Stimulated activated CD8-positive, alpha-beta memory T cell treated with anti-CD3 and anti-CD28 coated beads, Interleukin-2, amount 100 ng/mL, for 48 hours (primary cell): Measurements from ENCODE around the gene HAND1.

Experiments used
- DNase-seq, 2 donors: peaks; one replicate each; pipeline ENCODE4 v3.0.0-alpha.2; 2020; ENCODE audit warnings: low read depth in 2 of 2

Gene HAND1

DNA sequence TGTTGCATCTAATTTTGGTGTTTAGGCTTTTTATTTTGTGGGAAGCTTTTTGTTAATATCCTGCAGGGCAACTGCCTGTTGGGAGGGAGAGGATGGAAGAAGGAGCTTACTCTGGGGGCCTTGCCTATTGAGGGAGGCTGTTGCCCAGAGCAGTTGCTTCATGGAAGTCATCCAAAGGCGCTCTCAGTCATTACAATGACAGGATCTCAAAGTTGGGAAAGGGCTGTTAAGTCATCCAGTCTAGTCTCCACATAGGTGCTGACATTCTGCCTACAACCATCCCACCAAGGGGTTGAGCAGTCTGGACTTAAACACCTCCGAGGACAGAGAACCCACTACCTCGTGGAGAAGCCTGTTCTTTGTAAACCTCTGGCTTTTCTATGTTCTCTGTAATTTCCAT is 19.0 kb downstream of the HAND1 start:
- no peak for DNase-seq

DNA sequence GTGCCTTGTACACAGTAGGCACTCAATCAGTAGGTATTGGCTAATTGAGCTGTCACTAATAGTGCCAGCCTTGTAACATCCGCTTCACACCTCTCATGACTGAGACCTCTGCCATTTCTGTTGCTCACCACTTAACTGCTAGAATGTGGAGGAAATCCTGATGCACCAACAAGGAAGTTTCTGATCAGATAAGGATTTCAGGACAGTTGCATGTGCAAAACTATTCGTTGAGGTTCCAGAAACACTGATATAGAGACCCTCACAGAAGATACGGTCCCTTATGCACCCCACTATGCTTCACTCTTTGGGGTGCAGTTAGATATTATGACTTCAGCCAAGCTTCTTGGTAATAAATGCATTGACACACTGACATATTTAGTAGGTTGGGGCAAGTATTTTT is 21.5 kb downstream of the HAND1 start:
- no peak for DNase-seq

DNA sequence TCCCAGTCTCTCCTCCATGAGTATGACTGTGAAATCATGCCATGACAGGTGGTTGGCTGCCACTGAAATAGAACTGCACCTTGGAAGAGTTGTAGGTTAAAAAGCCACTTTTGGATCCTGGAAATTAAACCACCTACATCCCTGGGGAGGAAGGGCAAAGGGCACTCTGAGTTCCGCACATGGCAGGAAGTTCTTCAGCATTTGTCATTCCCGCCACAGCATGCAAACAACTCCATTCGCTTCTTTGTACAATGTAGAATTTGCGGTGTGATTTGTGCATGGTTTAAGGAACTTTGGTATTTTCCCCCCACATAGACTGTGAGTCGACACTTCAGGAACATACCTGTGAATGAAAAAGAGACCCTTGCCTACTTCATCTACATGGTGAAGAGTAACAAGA is 22.4 kb downstream of the HAND1 start:
- no peak for DNase-seq

DNA sequence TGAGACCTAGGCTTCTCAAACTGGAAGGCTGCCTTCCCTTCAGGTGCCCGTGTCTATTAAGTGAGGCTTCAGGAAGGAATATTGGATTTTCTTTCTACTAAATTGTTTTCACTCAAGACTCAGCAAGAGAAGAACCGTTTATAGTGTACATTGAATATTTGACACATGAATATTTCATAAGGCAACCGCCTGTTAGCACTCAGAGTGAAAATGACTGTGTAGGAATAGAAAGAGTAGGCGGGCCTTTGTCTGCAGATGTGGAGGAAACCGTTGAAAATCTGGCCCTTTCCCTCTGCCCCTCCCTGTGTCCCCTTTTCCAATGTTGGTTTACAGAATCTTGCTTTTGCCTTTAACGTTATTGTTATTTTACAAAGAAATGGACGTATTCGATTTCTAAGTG is 26.1 kb downstream of the HAND1 start:
- DNase-seq: no peak

DNA sequence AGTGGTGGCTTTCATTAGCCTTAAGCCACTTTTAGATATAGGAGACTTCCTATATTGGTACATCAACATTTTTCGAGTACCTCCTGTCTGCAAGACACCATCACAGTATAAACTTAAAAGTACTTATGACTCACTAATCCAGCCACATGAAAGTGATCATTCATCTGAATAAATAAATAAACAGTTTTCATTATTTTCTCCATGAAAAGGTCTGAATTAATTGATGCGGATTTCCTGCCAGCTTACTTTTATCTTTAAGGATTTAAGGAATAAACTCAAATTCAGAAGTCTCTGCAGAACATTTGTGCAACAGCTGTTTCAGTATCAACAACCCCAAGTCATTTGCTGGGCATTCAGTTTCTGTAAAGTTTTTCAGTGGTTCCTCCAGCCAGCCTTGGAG is 28.2 kb downstream of the HAND1 start:
- no peak for DNase-seq

DNA sequence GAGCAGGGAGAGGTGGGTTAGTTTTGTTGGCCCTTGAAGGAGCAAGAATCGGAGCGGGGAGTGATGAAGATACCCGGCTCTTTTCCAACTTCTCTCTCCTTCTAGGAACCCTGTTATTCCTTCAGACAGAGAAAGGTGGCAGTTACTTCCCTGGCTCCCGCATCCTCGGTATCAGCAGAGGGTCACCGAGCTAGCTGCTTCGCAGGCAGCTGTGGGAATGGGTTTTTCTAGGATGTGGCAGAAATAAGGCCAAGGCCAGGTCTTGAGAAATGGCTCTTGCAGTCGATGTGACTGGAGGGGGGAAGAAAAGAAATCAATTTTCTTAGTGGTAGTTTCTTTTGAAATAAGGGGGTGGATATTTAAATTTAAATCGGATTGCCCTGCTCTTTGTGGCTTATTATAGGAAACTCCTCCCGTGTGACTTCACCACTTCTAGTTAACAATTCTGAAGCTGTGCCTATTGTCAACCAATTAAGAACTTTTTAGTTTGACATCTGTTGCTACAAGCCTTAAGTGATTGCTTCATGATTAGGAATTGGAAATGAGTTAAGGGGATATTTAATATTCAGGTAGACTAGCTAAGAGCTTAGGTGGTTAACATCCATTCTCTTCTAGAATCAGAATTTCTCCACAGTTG is 30.8 kb downstream of the HAND1 start:
- no peak for DNase-seq

DNA sequence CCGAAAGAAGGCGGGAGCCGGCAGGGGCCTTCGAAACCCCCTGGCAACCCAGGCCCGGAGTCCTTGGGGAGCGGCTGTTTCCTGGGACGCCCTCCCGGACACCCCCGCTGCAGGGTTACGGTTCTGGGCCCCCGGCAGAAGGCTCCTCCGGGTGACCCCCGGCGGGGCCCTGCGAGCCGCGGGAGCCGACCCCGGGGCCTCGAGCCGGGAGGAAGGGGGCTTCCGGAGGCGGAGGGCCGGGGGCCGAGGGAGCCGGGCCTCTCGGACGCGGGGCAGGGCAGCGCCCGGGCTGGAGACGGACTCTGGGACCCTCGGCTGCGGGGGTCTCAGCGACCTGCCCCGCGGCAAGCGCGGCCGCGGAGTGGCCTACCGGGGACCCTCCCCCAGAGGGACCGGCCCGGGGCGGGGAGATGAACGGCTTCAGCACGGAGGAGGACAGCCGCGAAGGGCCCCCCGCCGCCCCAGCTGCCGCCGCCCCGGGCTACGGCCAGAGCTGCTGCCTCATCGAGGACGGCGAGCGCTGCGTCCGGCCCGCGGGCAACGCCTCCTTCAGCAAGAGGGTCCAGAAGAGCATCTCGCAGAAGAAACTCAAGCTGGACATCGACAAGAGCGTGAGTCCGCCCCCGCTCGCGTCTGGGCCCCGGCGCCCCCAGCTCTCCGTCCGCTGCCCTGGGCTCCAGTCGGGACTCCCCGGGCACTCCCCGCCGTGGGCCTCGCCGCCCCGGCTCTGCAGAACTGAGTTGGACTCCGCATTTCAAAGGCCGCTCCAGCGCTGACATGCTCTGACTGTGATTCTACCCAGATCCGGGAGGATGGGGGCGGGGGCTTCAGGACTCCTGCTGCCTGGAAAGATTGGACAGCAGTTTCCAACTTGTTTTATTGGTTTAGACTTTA is 31.6 kb downstream of the HAND1 start:
- DNase-seq: peak; percentile 21 to 28

DNA sequence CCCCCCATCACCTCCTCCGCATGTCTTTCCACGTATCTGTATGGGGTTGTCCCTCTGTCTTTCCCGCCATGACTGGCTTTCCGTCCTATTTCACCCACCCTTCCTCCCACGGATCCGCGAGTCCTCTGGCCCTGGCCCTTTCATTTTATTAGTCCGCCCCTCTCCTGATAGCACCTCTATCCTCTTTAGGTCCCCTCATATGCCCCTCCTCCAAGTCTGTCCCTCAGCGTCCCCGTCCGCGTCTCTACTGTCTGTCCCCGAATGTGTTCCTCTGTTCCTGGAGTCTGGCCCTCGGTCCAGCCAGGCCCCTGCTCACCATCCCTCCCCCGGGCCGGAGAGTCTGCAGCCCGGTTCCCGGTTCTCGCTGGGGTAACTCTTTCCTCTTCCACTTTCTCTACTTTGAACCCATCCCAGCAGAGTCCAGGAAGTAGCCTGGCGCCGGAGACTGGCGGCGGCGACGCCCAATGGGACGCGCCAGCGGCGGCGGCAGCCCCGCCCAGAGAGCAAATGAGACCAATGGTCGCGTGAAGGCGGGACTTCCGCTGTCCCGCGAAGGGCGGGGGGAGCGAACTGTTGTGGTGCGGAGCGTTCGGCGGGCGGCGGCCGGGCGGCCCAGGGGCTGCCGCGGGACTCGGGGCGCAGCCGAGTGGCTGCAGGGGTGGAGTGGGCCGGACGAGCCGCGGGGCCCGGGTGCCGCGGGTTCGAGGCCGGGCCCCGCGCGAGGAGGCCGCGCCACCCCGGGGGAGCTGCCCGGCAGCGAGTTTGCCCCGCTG is 32.4 kb downstream of the HAND1 start, which contains the start of gene SAP30L:
Gene SAP30L (plus strand): TSS at position 576 of the 773 bp plus-strand sequence. CDS start 608 bp downstream, outside the sequence.
- DNase-seq: peak; percentile 93

DNA sequence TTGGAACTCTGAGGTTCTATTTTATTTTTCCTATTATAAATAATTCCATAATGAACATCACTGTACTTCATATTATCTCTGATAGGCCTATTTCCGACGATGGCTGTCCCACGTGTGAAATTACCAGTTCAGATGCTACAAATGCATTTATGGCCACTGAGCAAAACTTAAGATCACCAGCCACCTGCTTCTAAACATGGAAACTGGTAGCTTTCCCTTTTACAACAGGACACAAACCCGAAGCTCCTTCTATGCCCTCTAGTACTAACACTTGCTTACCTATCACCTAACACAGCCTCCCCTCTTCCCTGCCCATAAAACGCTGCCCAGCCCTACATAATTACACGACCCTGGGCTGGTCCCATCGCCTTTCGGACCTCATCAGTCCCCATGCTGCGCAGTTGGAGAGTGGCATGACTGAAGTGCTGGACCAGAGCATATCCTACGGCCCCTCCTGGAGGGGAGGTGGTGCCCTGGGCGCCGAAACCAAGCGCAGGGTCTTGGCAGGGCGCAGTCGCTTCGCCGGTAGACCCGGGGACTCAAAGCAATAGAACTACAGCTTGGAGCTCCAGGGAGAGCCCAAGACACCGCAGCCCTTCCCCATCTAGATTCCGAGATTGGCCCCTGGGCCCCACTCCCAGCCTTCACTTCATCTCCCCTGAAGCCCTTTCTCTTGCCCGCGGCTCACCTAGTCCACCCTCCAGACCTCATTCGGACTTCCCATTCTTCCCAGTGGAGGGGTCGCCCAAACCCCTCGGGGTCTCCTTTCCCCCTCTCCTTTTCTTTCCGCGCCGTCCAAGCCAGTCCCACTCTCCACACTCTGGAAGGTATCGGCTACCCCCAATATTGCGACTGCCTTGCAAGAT is 33.2 kb downstream of the HAND1 start:
- no peak for DNase-seq

DNA sequence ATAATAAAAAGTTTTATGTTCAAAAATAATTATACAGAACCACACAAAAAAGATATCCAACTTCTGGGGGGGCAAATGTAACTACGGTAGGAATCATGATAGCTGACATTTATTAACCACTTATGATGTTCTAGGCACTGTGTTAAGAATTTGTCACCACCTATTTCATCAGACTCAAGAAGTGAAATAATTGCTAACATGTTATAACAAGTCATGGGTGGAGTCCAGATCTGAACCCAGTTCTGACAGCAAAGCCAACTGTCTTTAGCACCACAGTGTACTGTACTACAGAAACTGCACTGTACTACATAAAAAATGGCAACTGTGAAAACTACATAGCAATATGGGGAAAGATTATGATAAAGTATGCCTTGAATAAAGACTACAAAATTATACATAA is 35.2 kb downstream of the HAND1 start:
- no peak for DNase-seq

DNA sequence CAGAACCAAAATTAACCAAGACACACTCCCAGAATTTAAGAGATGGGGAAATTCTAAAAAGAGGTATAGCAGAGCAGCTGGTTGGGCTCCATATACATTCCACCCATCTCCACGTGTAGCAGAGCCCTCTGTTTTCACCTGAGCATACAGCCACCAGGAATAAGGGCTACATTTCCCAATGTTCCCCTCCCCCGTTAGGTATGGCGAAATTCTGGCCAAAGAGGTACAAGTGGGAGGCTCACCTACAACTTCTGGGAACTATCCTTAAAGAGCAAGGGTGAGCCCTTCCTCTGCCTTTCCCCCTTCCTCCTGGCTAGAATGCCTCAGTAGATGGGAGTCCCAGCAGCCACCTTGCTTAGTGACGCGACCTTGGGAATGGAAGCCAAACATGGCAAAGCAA is 37.5 kb downstream of the HAND1 start:
- no peak for DNase-seq

DNA sequence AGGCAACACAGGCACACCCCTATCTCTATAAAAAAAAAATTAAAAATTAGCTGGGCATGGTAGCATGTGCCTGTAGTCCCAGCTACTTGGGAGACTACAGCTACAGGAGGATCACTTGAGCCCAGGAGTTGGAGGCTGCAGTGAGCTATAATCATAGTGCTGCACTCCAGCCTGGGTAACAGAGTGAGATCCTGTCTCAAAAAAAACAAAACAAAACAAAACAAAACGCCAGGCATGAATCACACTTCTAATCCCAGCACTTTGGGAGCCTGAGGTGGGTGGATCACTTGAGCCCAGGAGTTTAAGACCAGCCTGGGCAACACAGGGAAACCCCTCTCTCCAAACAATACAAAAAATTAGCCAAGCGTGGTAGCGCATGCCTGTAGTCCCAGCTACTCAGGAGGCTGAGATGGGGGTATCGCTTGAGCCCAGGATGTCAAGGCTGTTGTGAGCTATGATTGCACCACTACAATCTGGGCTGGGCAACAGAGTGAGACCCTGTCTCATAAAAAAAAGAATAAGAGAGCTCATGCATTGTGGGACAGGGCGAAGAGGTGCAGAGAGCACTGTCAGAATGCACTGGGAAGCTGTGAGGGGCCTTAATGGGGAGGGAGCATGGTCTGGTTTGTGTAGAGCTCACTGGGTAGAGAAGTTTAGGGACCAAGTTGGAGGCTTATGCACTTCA is 40.6 kb downstream of the HAND1 start:
- DNase-seq: no peak

DNA sequence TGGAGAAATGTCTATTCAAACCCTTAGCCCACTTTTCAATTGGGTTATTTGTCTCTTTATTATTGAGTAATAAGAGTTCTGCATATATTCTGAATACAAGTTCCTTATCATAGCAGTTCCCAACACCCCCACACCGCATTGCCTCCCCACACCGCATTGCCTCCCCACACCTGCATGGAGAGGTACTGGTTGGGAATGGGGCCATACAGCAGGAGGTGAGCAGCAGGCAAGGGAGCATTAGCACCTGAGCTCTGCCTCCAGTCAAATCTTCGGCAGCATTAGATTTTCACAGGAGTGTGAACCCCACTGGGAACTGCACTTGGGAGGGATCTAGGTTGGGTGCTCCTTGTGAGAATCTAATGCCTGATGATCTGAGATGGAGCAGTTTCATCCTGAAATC is 42.8 kb downstream of the HAND1 start:
- DNase-seq: no peak

DNA sequence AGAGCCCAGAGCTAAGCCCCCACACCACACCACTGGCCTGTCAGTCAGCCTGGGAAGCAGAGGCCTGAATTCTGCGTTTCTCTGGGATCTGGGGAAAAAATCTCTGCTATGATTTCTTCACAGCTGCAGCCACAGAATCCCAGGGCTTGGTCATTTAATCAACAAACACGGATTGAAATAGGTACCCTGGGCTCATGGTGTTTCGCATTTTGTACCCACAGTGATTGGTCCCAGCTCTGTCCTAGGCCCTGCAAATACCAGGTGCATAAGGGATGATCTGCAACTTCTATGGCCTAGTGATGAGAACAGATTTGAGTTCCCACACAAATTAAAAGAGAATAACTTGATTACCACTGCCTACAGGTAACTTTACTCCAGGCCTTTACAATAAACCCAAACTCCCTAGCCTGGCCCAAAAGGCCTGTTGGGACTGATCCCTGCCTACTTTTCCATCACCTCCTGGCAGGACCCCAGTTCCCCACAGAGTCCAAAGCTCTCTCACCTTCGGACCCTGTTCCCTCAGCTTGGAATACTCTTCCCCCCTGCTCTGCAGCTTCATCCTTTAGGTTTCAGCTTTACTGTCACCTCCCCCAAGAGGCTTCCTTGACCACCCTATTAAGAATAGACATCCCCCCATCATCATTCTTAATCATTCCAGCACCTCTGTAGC is 46.9 kb downstream of the HAND1 start:
- DNase-seq: no peak

DNA sequence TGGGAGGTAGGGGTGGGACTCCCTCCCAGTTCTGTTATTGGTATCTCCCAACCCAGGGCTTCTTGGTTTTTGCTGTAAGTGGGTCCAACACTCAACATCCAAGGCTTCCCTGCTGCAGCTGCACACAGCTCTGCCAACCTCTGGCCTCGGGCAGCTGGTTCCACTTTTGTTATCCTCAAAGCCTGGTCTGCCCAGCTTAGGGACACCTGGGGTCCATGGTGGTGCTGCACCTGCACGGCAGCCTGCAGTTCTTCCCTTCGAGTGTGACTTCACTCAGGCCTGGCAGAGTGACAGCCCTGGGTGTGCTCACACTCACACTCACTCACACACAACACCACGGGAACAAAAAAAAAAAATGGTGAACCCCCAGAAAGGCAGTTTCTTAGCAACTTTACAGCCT is 47.6 kb downstream of the HAND1 start:
- no peak for DNase-seq

DNA sequence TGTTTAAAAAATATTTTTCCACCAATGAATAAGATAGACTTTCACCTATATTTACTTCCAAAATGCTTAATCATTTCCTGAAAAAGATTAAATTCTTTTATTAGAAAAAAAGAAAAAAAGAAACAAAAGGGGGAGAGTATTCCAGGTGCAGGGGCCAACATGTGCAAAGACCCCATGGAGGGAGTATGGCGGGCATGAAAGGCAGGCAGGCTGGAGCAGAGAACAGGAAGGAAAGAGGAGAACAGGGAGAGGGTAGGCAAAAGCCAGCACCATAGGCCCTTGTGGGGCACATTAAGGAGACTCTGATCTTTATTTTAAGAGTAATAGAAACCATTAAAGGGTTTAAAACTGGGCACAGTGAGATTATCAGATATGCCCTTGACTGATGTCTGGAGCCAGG is 48.7 kb downstream of the HAND1 start:
- no peak for DNase-seq

DNA sequence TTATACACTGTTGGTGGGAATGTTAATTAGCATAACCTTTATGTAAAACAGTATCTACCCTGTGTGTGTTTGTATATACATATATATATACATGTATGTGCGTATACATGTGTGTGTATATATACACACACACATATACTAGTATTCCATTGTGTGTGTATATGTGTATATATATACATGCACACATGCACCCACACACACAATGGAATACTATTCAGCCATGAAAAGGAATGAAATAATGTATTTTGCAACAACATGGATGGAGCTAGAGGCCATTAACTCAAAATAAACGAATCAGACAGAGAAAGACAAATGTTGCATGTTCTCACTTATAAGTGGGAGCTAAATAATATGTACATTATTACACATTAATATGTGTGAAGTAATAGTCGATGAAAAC is 49.8 kb downstream of the HAND1 start:
- DNase-seq: no peak
